DND-41 (cell line): ENCODE results near the gene ACTBL2.

Source experiments
- EZH2 ChIP-seq: IDR thresholded peaks from 3 replicates; pipeline ENCODE4 v1.6.1; 2012; ENCODE audit warnings: borderline replicate concordance, low read depth, mild to moderate bottlenecking, moderate library complexity, low read length, inconsistent platforms; ENCODE audit not compliant: severe bottlenecking
- TF ChIP-seq, protein P1 (sequence below): IDR thresholded peaks from 2 replicates; pipeline ENCODE4 v1.5.1; 2012; ENCODE audit warnings: borderline replicate concordance, low read length, moderate library complexity, mild to moderate bottlenecking; ENCODE audit not compliant: poor library complexity, severe bottlenecking; ENCODE audit errors: extremely low read depth

DNA sequence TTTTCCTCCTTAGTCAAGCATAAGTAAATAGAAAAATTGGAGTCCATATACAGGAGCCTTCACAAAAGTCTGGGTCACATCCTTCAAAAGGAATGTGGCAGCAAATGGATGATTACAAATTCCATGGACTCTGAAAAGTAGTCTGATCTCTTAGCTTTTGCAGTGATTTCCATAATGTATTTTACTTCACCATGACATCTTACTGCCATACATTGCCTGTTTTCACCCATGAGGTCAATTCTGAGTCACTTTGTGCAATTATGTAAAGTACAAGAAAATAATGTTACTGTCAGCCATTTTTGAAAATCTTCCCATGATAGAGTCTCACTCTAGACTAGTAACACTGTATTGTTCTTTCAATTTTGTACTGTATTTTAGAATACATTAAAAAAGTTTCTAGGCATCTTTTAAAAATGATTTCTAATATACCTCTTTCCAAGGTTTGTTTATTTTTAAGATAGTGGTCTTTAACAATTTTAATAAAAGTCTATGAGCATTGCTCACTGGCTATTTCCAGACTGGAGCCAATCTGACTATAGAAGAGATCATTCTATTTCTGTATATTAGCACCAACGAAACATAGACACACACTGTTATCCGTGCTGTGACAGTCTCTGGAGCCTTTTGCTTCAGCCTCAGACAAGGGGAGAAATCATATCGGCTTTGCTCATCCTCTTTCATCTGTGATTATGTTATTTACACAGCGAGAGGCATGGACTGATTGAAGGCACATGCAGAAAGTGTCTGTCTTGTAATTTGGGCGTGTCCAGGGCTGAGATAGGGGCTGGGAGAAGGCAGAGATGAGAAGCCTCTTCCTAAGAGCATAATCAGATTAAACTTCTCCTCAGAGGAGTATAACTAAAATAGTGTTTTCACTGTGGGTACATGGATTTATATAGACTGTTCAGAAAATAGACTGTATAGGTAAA lies 22.9 kb upstream of the ACTBL2 start:
- TF ChIP-seq, protein P1, sequence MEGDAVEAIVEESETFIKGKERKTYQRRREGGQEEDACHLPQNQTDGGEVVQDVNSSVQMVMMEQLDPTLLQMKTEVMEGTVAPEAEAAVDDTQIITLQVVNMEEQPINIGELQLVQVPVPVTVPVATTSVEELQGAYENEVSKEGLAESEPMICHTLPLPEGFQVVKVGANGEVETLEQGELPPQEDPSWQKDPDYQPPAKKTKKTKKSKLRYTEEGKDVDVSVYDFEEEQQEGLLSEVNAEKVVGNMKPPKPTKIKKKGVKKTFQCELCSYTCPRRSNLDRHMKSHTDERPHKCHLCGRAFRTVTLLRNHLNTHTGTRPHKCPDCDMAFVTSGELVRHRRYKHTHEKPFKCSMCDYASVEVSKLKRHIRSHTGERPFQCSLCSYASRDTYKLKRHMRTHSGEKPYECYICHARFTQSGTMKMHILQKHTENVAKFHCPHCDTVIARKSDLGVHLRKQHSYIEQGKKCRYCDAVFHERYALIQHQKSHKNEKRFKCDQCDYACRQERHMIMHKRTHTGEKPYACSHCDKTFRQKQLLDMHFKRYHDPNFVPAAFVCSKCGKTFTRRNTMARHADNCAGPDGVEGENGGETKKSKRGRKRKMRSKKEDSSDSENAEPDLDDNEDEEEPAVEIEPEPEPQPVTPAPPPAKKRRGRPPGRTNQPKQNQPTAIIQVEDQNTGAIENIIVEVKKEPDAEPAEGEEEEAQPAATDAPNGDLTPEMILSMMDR, result no peak
- no peak for TF ChIP-seq EZH2
